GM12878 (cell line): ENCODE data around the gene WHAMM.

Source experiments
- CBX3 ChIP-seq: fragments of 200-600 bp; sonication (generic); IDR thresholded peaks from 2 replicates; pipeline ENCODE4 v1.6.1; 2016; ENCODE audit warnings: low read depth, borderline replicate concordance
- CHD1 ChIP-seq: IDR thresholded peaks from 2 replicates; pipeline ENCODE4 v1.6.1; 2012; ENCODE audit warnings: low read depth, low read length, improper control_type of control experiment
- CTCF ChIP-seq, 3 experiments: IDR thresholded peaks in 2 of 3; conservative IDR thresholded peaks in 1 of 3; 2 replicates each; pipeline ENCODE4 v1.5.1; 2011; ENCODE audit warnings: low read depth in 3 of 3, low read length in 3 of 3, mild to moderate bottlenecking in 3 of 3, control low read depth in 2 of 3, moderate library complexity in 2 of 3, inconsistent platforms in 1 of 3, mixed read lengths in 1 of 3; ENCODE audit not compliant: control insufficient read depth in 2 of 3, insufficient read depth in 1 of 3; ENCODE audit errors: extremely low read depth in 1 of 3
- EGR1 ChIP-seq, 2 experiments: IDR thresholded peaks; 1 replicate in 1 of 2; 2 replicates in 1 of 2; pipeline ENCODE4 v1.6.1; 2011 to 2012; ENCODE audit warnings: low read depth in 2 of 2, low read length in 2 of 2, borderline replicate concordance in 1 of 2, mild to moderate bottlenecking in 1 of 2, moderate library complexity in 1 of 2
- EP300 ChIP-seq, 2 experiments: fragments of 150-350 bp in 1 of 2; IDR thresholded peaks; 2 replicates each; pipeline ENCODE4 v1.6.1; 2011 to 2012; ENCODE audit warnings: low read depth in 2 of 2, low read length in 2 of 2, borderline replicate concordance in 1 of 2, improper control_type of control experiment in 1 of 2, inconsistent platforms in 1 of 2; ENCODE audit not compliant: control insufficient read depth in 1 of 2
- EZH2 ChIP-seq: IDR thresholded peaks from 2 replicates; pipeline ENCODE4 v1.6.1; 2012; ENCODE audit warnings: low read depth, mild to moderate bottlenecking, control low read depth, inconsistent platforms, low read length, borderline replicate concordance; ENCODE audit not compliant: control insufficient read depth
- MTA3 ChIP-seq: IDR thresholded peaks from 2 replicates; pipeline ENCODE4 v1.6.1; 2012; ENCODE audit warnings: low read length, inconsistent platforms, borderline replicate concordance
- RCOR1 ChIP-seq: conservative IDR thresholded peaks from 2 replicates; pipeline ENCODE4 v1.6.1; 2012; ENCODE audit warnings: low read depth, low read length, improper control_type of control experiment
- RELA ChIP-seq: fragments of 450-650 bp; IDR thresholded peaks from 2 replicates; pipeline ENCODE4 v1.8.0; 2014; ENCODE audit warnings: borderline replicate concordance; ENCODE audit not compliant: partially characterized antibody
- RELB ChIP-seq: fragments of 450-650 bp; IDR thresholded peaks from 2 replicates; pipeline ENCODE4 v1.6.1; 2017; ENCODE audit warnings: low read depth, mild to moderate bottlenecking, moderate library complexity
- SUZ12 ChIP-seq: fragments of 200-600 bp; sonication (generic); IDR thresholded peaks from one replicate; pipeline ENCODE4 v1.6.1; 2018; ENCODE audit warnings: antibody characterized with exemption, mild to moderate bottlenecking; ENCODE audit not compliant: unreplicated experiment
- TCF7 ChIP-seq: IDR thresholded peaks from 2 replicates; pipeline ENCODE4 v1.6.1; 2014; ENCODE audit warnings: antibody characterized with exemption, borderline replicate concordance
- ZBTB33 ChIP-seq: fragments of 450-650 bp; IDR thresholded peaks from 2 replicates; pipeline ENCODE4 v1.6.1; 2017; ENCODE audit warnings: mild to moderate bottlenecking
- ZNF24 ChIP-seq: fragments of 450-650 bp; IDR thresholded peaks from 2 replicates; pipeline ENCODE4 v1.6.1; 2017; ENCODE audit warnings: antibody characterized with exemption, mild to moderate bottlenecking

GRCh38 chr15:82871832-82872484 is 62.5 kb downstream of the WHAMM start:
- TF ChIP-seq TCF7, result no peak
- no peak for TF ChIP-seq EGR1 (IDR thresholded peaks at IDR 0.05; ENCODE audit: borderline replicate concordance in 1 of 2, low read depth in 2 of 2, low read length in 2 of 2)
- TF ChIP-seq RCOR1, result no peak
- TF ChIP-seq RELA, result no peak
- TF ChIP-seq CBX3, result no peak
- TF ChIP-seq CTCF (IDR thresholded peaks at IDR 0.05 in 2 of 3, conservative IDR thresholded peaks at IDR 0.05 in 1 of 3; ENCODE audit: control insufficient read depth in 2 of 3, extremely low read depth in 1 of 3, insufficient read depth in 1 of 3, low read depth in 3 of 3, low read length in 3 of 3), result no peak
- no peak for TF ChIP-seq ZNF24
- no peak for TF ChIP-seq RELB
- no peak for TF ChIP-seq EZH2
- TF ChIP-seq SUZ12, result no peak
- no peak for TF ChIP-seq MTA3
- no peak for TF ChIP-seq EP300 (IDR thresholded peaks at IDR 0.05; ENCODE audit: borderline replicate concordance in 1 of 2, control insufficient read depth in 1 of 2, low read depth in 2 of 2, low read length in 2 of 2)
- TF ChIP-seq ZBTB33, result no peak
- TF ChIP-seq CHD1, result no peak
